Spinal cord (tissue), 10 donors: ENCODE data around the gene UTP14A. TPM values are rescaled to one million over a fixed set of nuclear protein-coding genes. Genes with fewer than 3 reads are reported as not detected.
A peak's percentile ranks its signal among the peaks of the same experiment; 100 is the strongest.

ENCODE experiments used
- DNase-seq, 6 donors: peaks; one replicate each; pipeline versions ENCODE4 v3.0.0 to v3.0.0-alpha.2; 2013 to 2015; ENCODE audit warnings: low spot score in 6 of 6, low read depth in 4 of 6
- H3K27ac ChIP-seq: one replicate; pipeline ENCODE4 v1.5.1; 2013; ENCODE audit warnings: low read depth, low read length, control low read depth
- H3K27me3 ChIP-seq: one replicate; pipeline ENCODE4 v1.6.1; 2013; ENCODE audit warnings: low read length; ENCODE audit not compliant: control insufficient read depth, insufficient read depth
- H3K36me3 ChIP-seq: one replicate; pipeline ENCODE4 v1.6.1; 2013; ENCODE audit warnings: low read length; ENCODE audit not compliant: control insufficient read depth, insufficient read depth
- H3K4me1 ChIP-seq: one replicate; pipeline ENCODE4 v1.6.1; 2013; ENCODE audit warnings: low read length; ENCODE audit not compliant: control insufficient read depth, insufficient read depth
- H3K4me3 ChIP-seq: one replicate; pipeline ENCODE4 v1.5.1; 2013; ENCODE audit warnings: low read depth, low read length, control low read depth
- H3K9me3 ChIP-seq: one replicate; pipeline ENCODE4 v1.6.1; 2013; ENCODE audit warnings: low read length; ENCODE audit not compliant: control insufficient read depth, insufficient read depth
- WGBS: methylation state at CpG from one replicate; pipeline ENCODE4 v1.1.5; 2013; ENCODE audit warnings: missing lambda C conversion rate; ENCODE audit not compliant: insufficient coverage; 5-methylcytosine and 5-hydroxymethylcytosine counted together
- polyA plus RNA-seq, 2 donors: library from polyadenylated mRNA; unstranded; fragments of 120-200 nt; gene quantifications; one replicate each; pipeline ENCODE4 v1.2.1, GENCODE V29; 2013; ENCODE audit not compliant: insufficient read length in 2 of 2
- total RNA-seq, 2 donors: library from RNA; depleted of rRNA in 1 of 2; stranded (reverse); fragments of 120-200 nt in 1 of 2; fragments of >200 nt in 1 of 2; gene quantifications; one replicate each; pipeline versions ENCODE4 v1.2.3 to v1.2.4, GENCODE V29; 2013 to 2014
- donor health status: healthy.

The UTP14A gene
- total and polyA plus RNA-seq, 4 donors, result 9.5 to 15.0 (median 13.9) TPM

- no peak overlapping the region for H3K4me3 ChIP-seq
- H3K9me3 ChIP-seq, result no peaks in the 10 kb centered on the region
- peaks cover 18% of the 10 kb centered on the region for H3K27me3 ChIP-seq
- WGBS, result 56% methylated on average over 6 of the region's 7 CpGs
- peaks cover 27% of the 10 kb centered on the region for H3K4me1 ChIP-seq
- no peak for DNase-seq
- H3K27ac ChIP-seq, result no peak overlapping the region
- no peaks in the 10 kb centered on the region for H3K36me3 ChIP-seq
These were observed 52.1 kb downstream of the UTP14A start for GRCh38 chrX:129958083-129958465.

GRCh38 chrX:129958814-129959492, 53.0 kb downstream of the UTP14A start:
- peaks cover 15% of the 10 kb centered on the region for H3K27me3 ChIP-seq
- H3K4me1 ChIP-seq, result peaks cover 24% of the 10 kb centered on the region
- no peak overlapping the region for H3K27ac ChIP-seq
- H3K9me3 ChIP-seq, result no peaks in the 10 kb centered on the region
- DNase-seq, result no peak
- WGBS, result 43% methylated on average over 4 of the region's 13 CpGs
- no peak overlapping the region for H3K4me3 ChIP-seq
- H3K36me3 ChIP-seq, result no peaks in the 10 kb centered on the region

GRCh38 chrX:129959493-129959832, 53.5 kb downstream of the UTP14A start:
- no peak overlapping the region for H3K27ac ChIP-seq
- peaks cover 15% of the 10 kb centered on the region for H3K27me3 ChIP-seq
- H3K4me3 ChIP-seq, result no peak overlapping the region
- WGBS, result 18% methylated on average over 19 of the region's 19 CpGs
- H3K9me3 ChIP-seq, result no peaks in the 10 kb centered on the region
- H3K4me1 ChIP-seq, result peaks cover 24% of the 10 kb centered on the region
- peak in 2 of 6 donors; percentile 23 to 39 for DNase-seq
- H3K36me3 ChIP-seq, result no peaks in the 10 kb centered on the region

- peaks cover 10% of the 10 kb centered on the region for H3K27me3 ChIP-seq
- H3K27ac ChIP-seq, result no peak overlapping the region
- no peaks in the 10 kb centered on the region for H3K9me3 ChIP-seq
- 35% methylated on average over 23 of the region's 26 CpGs for WGBS
- peaks cover 24% of the 10 kb centered on the region for H3K4me1 ChIP-seq
- no peak overlapping the region for H3K4me3 ChIP-seq
- DNase-seq, result no peak
- no peaks in the 10 kb centered on the region for H3K36me3 ChIP-seq
These were observed 55.5 kb downstream of the UTP14A start for GRCh38 chrX:129961180-129962083.

GRCh38 chrX:129963729-129964128, 57.8 kb downstream of the UTP14A start:
- Histone ChIP-seq H3K4me3 (no peak overlapping the region), H3K36me3 (no peaks in the 10 kb centered on the region), H3K27me3 (peaks cover 4% of the 10 kb centered on the region), H3K9me3 (no peaks in the 10 kb centered on the region), H3K27ac (no peak overlapping the region), H3K4me1 (peaks cover 13% of the 10 kb centered on the region)
- WGBS, result 83% methylated on average over 6 of the region's 8 CpGs
- no peak for DNase-seq

GRCh38 chrX:129965166-129965565, 59.2 kb downstream of the UTP14A start:
- 82% methylated on average over 5 of the region's 6 CpGs for WGBS
- Histone ChIP-seq H3K27ac (no peak overlapping the region), H3K36me3 (no peaks in the 10 kb centered on the region), H3K9me3 (no peaks in the 10 kb centered on the region), H3K4me1 (peaks cover 6% of the 10 kb centered on the region), H3K4me3 (no peak overlapping the region), H3K27me3 (peaks cover 2% of the 10 kb centered on the region)
- DNase-seq, result no peak

- WGBS, result 72% methylated on average over 2 of the region's 3 CpGs
- no peak overlapping the region for H3K4me3 ChIP-seq
- H3K27me3 ChIP-seq, result peaks cover 3% of the 10 kb centered on the region
- H3K9me3 ChIP-seq, result no peaks in the 10 kb centered on the region
- H3K36me3 ChIP-seq, result no peaks in the 10 kb centered on the region
- no peak overlapping the region for H3K27ac ChIP-seq
- no peaks in the 10 kb centered on the region for H3K4me1 ChIP-seq
- DNase-seq, result no peak
These were observed 63.0 kb downstream of the UTP14A start for GRCh38 chrX:129968968-129969367.

- Histone ChIP-seq H3K27me3 (peaks cover 3% of the 10 kb centered on the region), H3K4me3 (no peak overlapping the region), H3K4me1 (peaks cover 18% of the 10 kb centered on the region), H3K27ac (no peak overlapping the region), H3K36me3 (no peaks in the 10 kb centered on the region), H3K9me3 (no peaks in the 10 kb centered on the region)
- no CpG with 5 or more reads among the region's 5 CpGs for WGBS
- DNase-seq, result no peak
These were observed 70.5 kb downstream of the UTP14A start for GRCh38 chrX:129976441-129976840.
